ENCODE measurements around the gene LIPE.

DNA sequence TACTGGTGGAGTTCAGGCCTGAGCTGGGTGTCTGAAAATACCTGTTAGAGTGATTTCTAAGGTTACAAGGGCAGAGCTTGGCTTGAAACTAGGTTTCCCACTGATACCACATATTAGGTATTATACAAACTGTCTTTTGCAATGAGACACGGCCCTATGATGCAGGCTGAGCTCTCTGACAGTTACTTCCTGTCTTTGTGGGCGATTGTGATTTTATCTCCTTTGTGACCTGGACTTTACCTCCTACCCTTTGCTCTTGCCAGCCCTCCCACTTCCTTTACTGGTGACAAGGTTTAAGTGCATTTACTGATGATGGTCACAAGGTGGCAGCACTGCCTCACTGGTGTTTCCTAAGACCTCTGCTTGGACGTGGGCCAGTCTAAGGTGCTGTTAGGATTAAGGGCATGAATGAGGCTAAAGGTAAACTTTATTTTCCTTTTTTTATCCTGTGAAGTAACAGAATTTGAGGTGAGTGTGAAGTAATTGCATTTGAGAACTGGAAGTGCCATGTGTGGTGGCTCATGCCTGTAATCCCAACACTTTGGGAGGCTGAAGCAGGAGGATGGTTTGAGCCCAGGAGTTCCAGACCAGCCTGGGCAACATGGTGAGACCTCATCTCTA, 23.2 kb upstream of the LIPE start:
- TF ChIP-seq GATA2 (IDR thresholded peaks at IDR 0.05; ENCODE audit: low read depth, low read length), result 0 out of 2 replicates have a peak, but pooled peaks have one; percentile 14
- no peak for TF ChIP-seq GATA3 (IDR thresholded peaks at IDR 0.05; ENCODE audit: low read depth, low read length)

Data from SH-SY5Y (cell line).